ENCODE data around the gene B3GNT8.

GRCh38 chr19:41397086-41398049 lies 29.8 kb downstream of the B3GNT8 start, which contains the start of the genes BCKDHA and EXOSC5:
- TF ChIP-seq, protein P1, sequence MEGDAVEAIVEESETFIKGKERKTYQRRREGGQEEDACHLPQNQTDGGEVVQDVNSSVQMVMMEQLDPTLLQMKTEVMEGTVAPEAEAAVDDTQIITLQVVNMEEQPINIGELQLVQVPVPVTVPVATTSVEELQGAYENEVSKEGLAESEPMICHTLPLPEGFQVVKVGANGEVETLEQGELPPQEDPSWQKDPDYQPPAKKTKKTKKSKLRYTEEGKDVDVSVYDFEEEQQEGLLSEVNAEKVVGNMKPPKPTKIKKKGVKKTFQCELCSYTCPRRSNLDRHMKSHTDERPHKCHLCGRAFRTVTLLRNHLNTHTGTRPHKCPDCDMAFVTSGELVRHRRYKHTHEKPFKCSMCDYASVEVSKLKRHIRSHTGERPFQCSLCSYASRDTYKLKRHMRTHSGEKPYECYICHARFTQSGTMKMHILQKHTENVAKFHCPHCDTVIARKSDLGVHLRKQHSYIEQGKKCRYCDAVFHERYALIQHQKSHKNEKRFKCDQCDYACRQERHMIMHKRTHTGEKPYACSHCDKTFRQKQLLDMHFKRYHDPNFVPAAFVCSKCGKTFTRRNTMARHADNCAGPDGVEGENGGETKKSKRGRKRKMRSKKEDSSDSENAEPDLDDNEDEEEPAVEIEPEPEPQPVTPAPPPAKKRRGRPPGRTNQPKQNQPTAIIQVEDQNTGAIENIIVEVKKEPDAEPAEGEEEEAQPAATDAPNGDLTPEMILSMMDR (IDR thresholded peaks at IDR 0.05): no peak
- TF ChIP-seq EP300 (IDR thresholded peaks at IDR 0.05): peak; percentile 30
